AG09309 (cell line): ENCODE results near the gene ACIN1.

Source experiments
- DNase-seq: peaks from one replicate; pipeline ENCODE4 v3.0.0-alpha.2; 2010; ENCODE audit warnings: low read depth
- H3K4me3 ChIP-seq: 2 replicates; pipeline ENCODE4 v1.5.1; 2011; ENCODE audit warnings: mild to moderate bottlenecking, low read depth, low read length, moderate library complexity; ENCODE audit not compliant: control insufficient read depth
- CTCF ChIP-seq: IDR thresholded peaks from 2 replicates; pipeline ENCODE4 v1.5.1; 2011; ENCODE audit warnings: mild to moderate bottlenecking, low read depth, low read length, inconsistent platforms; ENCODE audit not compliant: insufficient read depth, control insufficient read depth; ENCODE audit errors: missing control alignments

Gene ACIN1

GRCh38 chr14:23080474-23080873 lies 14.5 kb downstream of the ACIN1 start:
- TF ChIP-seq CTCF: no peak
- DNase-seq: no peak
- no peak overlapping the region for H3K4me3 ChIP-seq

- H3K4me3 ChIP-seq: no peak overlapping the region
- no peak for DNase-seq
- TF ChIP-seq CTCF: no peak
Measured at GRCh38 chr14:23079716-23080115, 15.2 kb downstream of the ACIN1 start.

GRCh38 chr14:23078692-23079116 lies 16.2 kb downstream of the ACIN1 start:
- TF ChIP-seq CTCF: no peak
- no peak overlapping the region for H3K4me3 ChIP-seq
- peak; percentile 92 for DNase-seq

- H3K4me3 ChIP-seq: no peak overlapping the region
- no peak for TF ChIP-seq CTCF
Measured at GRCh38 chr14:23077962-23078361, 17.0 kb downstream of the ACIN1 start.

GRCh38 chr14:23076785-23077408 lies 18.0 kb downstream of the ACIN1 start:
- no peak for DNase-seq
- peak; percentile 44 for TF ChIP-seq CTCF
- no peak overlapping the region for H3K4me3 ChIP-seq

More at GRCh38 chr14:23077962-23078361, 17.0 kb downstream of the ACIN1 start:
- DNase-seq: no peak

GRCh38 chr14:23074906-23075305 lies 20.0 kb downstream of the ACIN1 start:
- TF ChIP-seq CTCF: no peak
- H3K4me3 ChIP-seq: no peak overlapping the region
- DNase-seq: no peak

- DNase-seq: no peak
- no peak for TF ChIP-seq CTCF
- peak overlapping the region; percentile 95 for H3K4me3 ChIP-seq
Measured at GRCh38 chr14:23071921-23072539, 22.9 kb downstream of the ACIN1 start.
